HG03558 (cell line): Measurements from ENCODE around the gene ARHGAP21.

ENCODE experiments used
- ATAC-seq: cut with Tn5 transposase; IDR thresholded peaks from one replicate; pipeline ENCODE4 v1.9.1; 2021; ENCODE audit warnings: moderate number of reproducible peaks; ENCODE audit not compliant: unreplicated experiment; ENCODE audit errors: extremely low read depth

The ARHGAP21 gene

DNA sequence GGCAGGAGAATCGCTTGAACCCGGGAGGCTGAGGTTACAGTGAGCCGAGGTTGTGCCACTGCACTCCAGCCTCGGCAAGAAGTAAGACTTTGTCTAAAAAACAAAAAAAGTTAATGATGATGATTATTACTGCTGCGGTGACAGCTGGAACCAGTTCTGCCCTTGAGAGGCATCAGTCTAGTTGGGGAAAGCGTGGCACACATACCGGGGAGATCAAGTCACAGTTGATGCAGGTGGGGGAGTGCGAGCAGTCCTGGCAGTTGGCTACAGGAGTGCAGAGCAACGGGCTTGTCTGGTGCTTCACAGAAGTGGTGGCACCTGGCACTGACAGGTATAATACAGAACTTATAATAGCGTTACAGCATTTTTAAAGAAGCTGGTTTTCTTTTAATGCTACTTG lies 173.0 kb downstream of the ARHGAP21 start:
- ATAC-seq: no peak

DNA sequence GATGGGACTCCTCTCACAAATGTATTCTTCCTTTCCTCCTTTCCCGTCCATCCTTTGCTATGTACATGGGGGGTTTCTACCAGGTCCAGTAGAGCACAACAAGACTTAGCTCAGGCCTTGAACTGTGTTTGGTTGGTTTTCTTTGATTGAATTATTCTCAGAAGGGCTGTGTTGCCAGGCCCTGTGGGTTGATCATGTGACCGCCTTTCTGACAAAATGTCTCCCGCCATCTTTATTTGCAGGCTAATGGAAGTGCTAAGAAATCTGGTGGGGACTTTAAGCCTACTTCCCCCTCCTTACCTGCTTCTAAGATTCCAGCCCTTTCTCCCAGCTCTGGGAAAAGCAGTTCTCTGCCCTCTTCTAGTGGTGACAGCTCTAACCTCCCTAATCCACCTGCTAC lies 178.1 kb downstream of the ARHGAP21 start:
- ATAC-seq: no peak

DNA sequence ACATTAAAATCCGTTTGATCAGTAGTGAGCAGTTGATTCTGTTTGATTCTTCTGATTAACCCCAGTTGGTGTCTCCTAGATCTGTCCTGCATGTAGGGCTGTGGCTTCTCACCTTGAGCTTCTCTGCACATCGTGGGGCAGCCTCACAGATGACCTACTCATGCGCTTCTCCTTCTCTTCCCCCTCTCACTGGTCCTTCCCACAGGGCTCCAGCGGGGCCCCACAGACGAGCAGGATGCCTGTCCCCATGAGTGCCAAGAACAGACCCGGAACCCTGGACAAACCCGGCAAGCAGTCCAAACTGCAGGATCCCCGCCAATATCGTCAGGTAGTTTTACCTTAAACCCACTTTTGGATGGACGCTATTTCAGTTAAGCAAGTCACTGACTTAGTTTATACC lies 178.9 kb downstream of the ARHGAP21 start:
- no peak for ATAC-seq

DNA sequence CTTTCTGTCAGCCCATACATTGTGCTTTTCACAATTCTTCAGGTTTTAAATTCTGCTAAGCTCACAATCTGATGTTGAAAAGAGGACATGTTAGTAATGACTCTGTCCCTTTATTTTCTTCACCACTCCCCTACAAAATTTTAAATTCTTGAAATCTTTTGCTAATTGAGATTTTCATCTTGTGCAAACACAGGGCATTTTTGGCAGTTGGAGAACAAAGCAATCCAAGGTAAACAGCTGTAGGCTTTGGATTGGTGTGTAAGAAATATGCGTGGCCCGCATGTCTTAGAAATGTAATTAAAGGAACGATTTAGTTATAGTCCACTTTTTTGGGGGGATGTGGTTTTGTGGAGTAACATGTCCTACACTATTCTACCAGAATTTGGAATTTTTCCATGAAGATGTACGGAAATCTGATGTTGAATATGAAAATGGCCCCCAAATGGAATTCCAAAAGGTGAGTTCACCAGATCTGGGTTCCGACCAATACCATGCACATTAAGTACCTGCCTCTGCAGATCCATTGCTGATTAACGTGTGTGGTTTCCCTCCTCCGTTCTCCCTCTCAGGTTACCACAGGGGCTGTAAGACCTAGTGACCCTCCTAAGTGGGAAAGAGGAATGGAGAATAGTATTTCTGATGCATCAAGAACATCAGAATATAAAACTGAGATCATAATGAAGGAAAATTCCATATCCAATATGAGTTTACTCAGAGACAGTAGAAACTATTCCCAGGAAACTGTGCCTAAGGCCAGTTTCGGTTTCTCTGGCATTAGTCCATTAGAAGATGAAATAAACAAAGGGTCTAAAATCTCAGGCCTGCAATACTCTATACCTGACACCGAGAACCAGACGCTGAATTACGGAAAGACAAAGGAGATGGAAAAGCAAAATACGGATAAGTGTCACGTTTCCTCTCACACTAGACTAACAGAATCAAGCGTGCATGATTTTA lies 181.1 kb downstream of the ARHGAP21 start:
- ATAC-seq: no peak

DNA sequence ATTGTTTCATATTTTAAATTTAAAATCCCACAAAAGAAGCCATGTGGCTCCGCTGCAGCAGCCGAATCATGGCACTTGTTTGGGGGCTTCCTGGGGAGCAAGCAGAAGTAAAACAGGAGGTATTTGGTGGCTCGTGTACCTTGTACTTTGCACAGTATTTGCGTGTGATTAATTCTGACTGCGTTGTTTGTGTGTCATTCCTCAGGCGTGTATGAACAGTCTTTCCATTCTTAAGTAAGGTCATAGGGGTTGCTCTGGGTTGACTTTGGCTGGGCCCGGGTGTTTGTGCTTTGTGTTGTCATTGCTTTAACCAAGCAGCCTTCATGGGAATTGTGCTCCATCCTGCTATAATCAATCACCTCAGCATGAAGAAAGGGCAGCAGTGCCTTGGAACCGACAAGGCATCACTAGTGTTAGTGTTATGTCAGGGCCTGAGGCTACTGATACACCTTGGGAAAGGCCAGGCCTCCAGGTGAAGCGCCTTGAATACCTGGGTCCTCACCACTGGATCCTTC lies 182.4 kb downstream of the ARHGAP21 start:
- ATAC-seq: no peak

DNA sequence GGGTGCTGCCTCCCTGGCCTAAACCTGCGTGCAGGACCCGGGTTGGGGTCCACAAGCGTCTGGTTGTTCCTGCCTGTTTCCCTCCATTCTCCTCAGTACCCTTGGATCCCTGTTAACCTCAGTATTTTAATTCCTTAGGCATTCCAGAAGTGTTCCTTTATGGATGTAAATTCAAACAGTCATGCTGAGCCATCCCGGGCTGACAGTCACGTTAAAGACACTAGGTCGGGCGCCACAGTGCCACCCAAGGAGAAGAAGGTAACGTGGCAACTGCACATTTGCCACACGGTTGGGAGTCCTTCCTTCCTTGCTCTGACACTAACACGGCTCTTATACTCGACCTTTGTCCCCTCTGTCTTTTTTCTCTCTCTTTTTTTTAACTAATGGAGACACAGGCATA lies 187.1 kb downstream of the ARHGAP21 start:
- ATAC-seq: no peak

DNA sequence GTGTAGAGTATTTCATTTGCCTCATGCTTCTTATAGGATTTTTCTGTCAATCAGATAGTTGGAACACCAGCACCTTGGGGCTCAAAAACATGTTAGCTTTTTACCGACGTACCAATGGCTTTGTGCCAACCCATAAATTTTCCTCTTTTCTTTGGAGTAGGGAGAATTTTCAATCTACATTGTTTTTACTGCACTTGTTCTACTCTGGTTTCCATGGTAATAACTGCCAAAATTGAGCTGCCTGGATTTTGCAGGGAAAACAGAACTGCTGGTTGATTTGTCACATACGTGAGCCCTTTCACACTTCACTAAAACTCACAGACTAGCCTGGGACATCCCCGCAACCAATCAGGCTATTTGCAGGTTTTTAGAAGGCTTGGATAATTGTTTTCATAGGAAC lies 189.7 kb downstream of the ARHGAP21 start:
- ATAC-seq: no peak
